ENCODE data around the gene SLC25A38. TPM values are rescaled to one million over a fixed set of nuclear protein-coding genes. Genes with fewer than 3 reads are reported as not detected.

SLC25A38 gene
- total and polyA plus RNA-seq, 10 of the 15 experiments (the other 5 are each of a cell fraction or from before 2014, with no cell fraction given): 15.2 to 55.2 (median 39.2) TPM

- no TSS peak for BruUV-seq (replicated peaks)
- ATAC-seq (no peak), DNase-seq (ENCODE audit: low read depth, low spot score) (no peak), FAIRE-seq (no peak)
- no peaks in the 10 kb centered on the region for H3K36me3 ChIP-seq (ENCODE audit: control insufficient read depth in 2 of 2, insufficient read depth in 2 of 2, low read length in 1 of 2)
- H3K27me3 ChIP-seq (replicated peaks in 1 of 2; ENCODE audit: control insufficient read depth in 2 of 2, insufficient read depth in 2 of 2, low read length in 1 of 2): no peaks in the 10 kb centered on the region
- no peaks in the 10 kb centered on the region for H3K4me1 ChIP-seq (ENCODE audit: control insufficient read depth, insufficient read depth, low read length)
- H3K79me2 ChIP-seq (ENCODE audit: control insufficient read depth, insufficient read depth, low read length): no peaks in the 10 kb centered on the region
- in situ Hi-C loops (cut with MboI): no loop called here
- TF ChIP-seq EZH2 (IDR thresholded peaks at IDR 0.05; ENCODE audit: borderline replicate concordance, control insufficient read depth, low read depth, low read length) (no peak), TCF3 (IDR thresholded peaks at IDR 0.05; ENCODE audit: borderline replicate concordance, insufficient read depth, low read depth, low read length) (no peak)
- no peak overlapping the region for H3K4me3 ChIP-seq
- no peaks in the 10 kb centered on the region for H4K20me1 ChIP-seq (ENCODE audit: control insufficient read depth, insufficient read depth)
- no peak overlapping the region for H3K27ac ChIP-seq (ENCODE audit: control insufficient read depth, insufficient read depth)
- H3K4me2 ChIP-seq (ENCODE audit: control insufficient read depth, insufficient read depth): no peak overlapping the region
- no peaks in the 10 kb centered on the region for H3K9me3 ChIP-seq (replicated peaks; ENCODE audit: control insufficient read depth, insufficient read depth, low read length)
- WGBS (ENCODE audit: insufficient coverage, insufficient replicate concordance, low lambda C conversion rate, missing lambda C conversion rate): 19% methylated on average over 4 of the region's 4 CpGs
- ChIA-PET RAD21 (ENCODE audit: unreplicated experiment) (no interaction called here), SMC1A (ENCODE audit: uncharacterized antibody, unreplicated experiment) (no interaction called here), CTCF (interaction anchor here (1.5 kb wide), 1 partner anchor 9 kb away, joined by 5 read pairs; no protein-coding TSS in a partner anchor), POLR2A (no interaction called here)
- intact Hi-C loops (cut with micrococcal nuclease; ENCODE audit: unreplicated experiment): no loop called here
- H3K9ac ChIP-seq (ENCODE audit: control insufficient read depth, insufficient read depth, low read length): no peak overlapping the region
- no peak overlapping the region for H2AFZ ChIP-seq (ENCODE audit: control insufficient read depth, low read depth, low read length)
These were observed 55.7 kb downstream of the SLC25A38 start for GRCh38 chr3:39438880-39439279.

- CTCF ChIA-PET: interaction anchor here (0.5 to 1.2 kb wide), 2 partner anchors 57 to 292 kb away, joined by 3 to 4 read pairs; no protein-coding TSS in a partner anchor
- DNase-seq (ENCODE audit: low read depth, low spot score): no peak
- BruUV-seq (replicated peaks): no TSS peak
These were observed 57.1 kb downstream of the SLC25A38 start for GRCh38 chr3:39440316-39440715.

More at GRCh38 chr3:39440316-39440715, 57.1 kb downstream of the SLC25A38 start:
- ChIA-PET POLR2A (no interaction called here), RAD21 (ENCODE audit: unreplicated experiment) (no interaction called here), SMC1A (ENCODE audit: uncharacterized antibody, unreplicated experiment) (interaction anchor here (1.7 kb wide), 1 partner anchor 9 kb away, joined by 3 read pairs; no protein-coding TSS in a partner anchor)
- Histone ChIP-seq H3K4me2 (ENCODE audit: control insufficient read depth, insufficient read depth) (no peak overlapping the region), H2AFZ (ENCODE audit: control insufficient read depth, low read depth, low read length) (no peak overlapping the region), H3K79me2 (ENCODE audit: control insufficient read depth, insufficient read depth, low read length) (no peaks in the 10 kb centered on the region), H3K9ac (ENCODE audit: control insufficient read depth, insufficient read depth, low read length) (no peak overlapping the region), H3K4me3 (no peak overlapping the region), H3K27ac (ENCODE audit: control insufficient read depth, insufficient read depth) (no peak overlapping the region), H4K20me1 (ENCODE audit: control insufficient read depth, insufficient read depth) (no peaks in the 10 kb centered on the region), H3K4me1 (ENCODE audit: control insufficient read depth, insufficient read depth, low read length) (no peaks in the 10 kb centered on the region), H3K36me3 (ENCODE audit: control insufficient read depth in 2 of 2, insufficient read depth in 2 of 2, low read length in 1 of 2) (no peaks in the 10 kb centered on the region), H3K27me3 (replicated peaks in 1 of 2; ENCODE audit: control insufficient read depth in 2 of 2, insufficient read depth in 2 of 2, low read length in 1 of 2) (no peaks in the 10 kb centered on the region), H3K9me3 (replicated peaks; ENCODE audit: control insufficient read depth, insufficient read depth, low read length) (no peaks in the 10 kb centered on the region)
- ATAC-seq (no peak), FAIRE-seq (no peak)
- in situ Hi-C loops (cut with MboI) (no loop called here), intact Hi-C loops (cut with micrococcal nuclease; ENCODE audit: unreplicated experiment) (loop anchor here (10.0 kb wide), 1 partner anchor 734 kb away; no protein-coding TSS in a partner anchor)
- TF ChIP-seq MEF2B (IDR thresholded peaks at IDR 0.05; ENCODE audit: partially characterized antibody, poor library complexity, severe bottlenecking) (no peak), MEF2A (IDR thresholded peaks at IDR 0.05; ENCODE audit: insufficient read depth, low read depth, low read length) (no peak), BACH1 (IDR thresholded peaks at IDR 0.05; ENCODE audit: borderline replicate concordance) (no peak), FOXM1 (IDR thresholded peaks at IDR 0.05; ENCODE audit: low read depth, low read length) (no peak), CBFB (IDR thresholded peaks at IDR 0.05; ENCODE audit: low read depth) (no peak)
- 89% methylated on average over 8 of the region's 8 CpGs for WGBS (ENCODE audit: insufficient coverage, insufficient replicate concordance, low lambda C conversion rate, missing lambda C conversion rate)
